ENCODE results near the gene PLEKHO2. TPM values are rescaled to one million over a fixed set of nuclear protein-coding genes. Genes with fewer than 3 reads are reported as not detected.

The PLEKHO2 gene
- total RNA-seq, 1 donor from 2014 or later: 18.0 TPM

- peak overlapping the region; percentile 22 for H3K27ac Mint-ChIP-seq (ENCODE audit: unreplicated experiment)
- no peak for DNase-seq
These were observed 2.3 kb downstream of the PLEKHO2 start for GRCh38 chr15:64843991-64844390.

DNA sequence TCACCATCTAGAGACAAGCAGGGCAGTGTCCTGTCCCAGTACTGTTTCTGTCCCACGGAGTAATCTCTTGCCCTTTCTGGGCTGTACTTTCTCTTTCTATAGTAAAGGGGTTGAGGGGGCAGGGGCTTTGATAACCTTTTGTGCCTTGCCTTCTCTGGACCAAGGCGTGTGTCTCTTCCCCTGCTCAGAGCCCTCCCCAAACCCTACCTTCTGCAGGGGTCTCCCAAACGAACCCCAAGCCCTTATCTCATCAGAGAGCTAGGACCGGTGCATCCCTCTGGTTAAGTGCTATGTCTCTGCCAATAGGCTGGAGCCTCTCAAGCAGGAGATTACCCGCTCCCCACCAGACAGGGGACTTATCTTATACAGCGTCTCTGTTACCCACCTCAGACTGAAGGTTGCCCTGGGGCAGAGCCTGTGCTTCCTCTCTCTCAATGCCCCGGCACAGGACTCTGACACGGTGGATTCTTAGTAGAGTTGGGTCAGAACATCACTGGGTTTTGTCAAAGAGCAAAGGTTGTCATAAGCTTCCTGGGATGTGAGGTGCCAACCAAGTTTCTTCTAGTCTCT lies 2.9 kb downstream of the PLEKHO2 start:
- H3K27ac Mint-ChIP-seq (ENCODE audit: unreplicated experiment): peak overlapping the region; percentile 79
- H3K4me1 Mint-ChIP-seq (ENCODE audit: low read depth, unreplicated experiment): peaks cover 25% of the 10 kb centered on the region
- H3K9me3 Mint-ChIP-seq (ENCODE audit: unreplicated experiment): peaks cover 14% of the 10 kb centered on the region
- H3K27me3 Mint-ChIP-seq (ENCODE audit: unreplicated experiment): peaks cover 14% of the 10 kb centered on the region
- TF ChIP-seq, protein P1, sequence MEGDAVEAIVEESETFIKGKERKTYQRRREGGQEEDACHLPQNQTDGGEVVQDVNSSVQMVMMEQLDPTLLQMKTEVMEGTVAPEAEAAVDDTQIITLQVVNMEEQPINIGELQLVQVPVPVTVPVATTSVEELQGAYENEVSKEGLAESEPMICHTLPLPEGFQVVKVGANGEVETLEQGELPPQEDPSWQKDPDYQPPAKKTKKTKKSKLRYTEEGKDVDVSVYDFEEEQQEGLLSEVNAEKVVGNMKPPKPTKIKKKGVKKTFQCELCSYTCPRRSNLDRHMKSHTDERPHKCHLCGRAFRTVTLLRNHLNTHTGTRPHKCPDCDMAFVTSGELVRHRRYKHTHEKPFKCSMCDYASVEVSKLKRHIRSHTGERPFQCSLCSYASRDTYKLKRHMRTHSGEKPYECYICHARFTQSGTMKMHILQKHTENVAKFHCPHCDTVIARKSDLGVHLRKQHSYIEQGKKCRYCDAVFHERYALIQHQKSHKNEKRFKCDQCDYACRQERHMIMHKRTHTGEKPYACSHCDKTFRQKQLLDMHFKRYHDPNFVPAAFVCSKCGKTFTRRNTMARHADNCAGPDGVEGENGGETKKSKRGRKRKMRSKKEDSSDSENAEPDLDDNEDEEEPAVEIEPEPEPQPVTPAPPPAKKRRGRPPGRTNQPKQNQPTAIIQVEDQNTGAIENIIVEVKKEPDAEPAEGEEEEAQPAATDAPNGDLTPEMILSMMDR (IDR thresholded peaks at IDR 0.05; ENCODE audit: partially characterized antibody, unreplicated experiment): no peak
- no peaks in the 10 kb centered on the region for H3K36me3 Mint-ChIP-seq (ENCODE audit: unreplicated experiment)
- H3K4me3 Mint-ChIP-seq (ENCODE audit: unreplicated experiment): peak overlapping the region; percentile 99
- no peak for DNase-seq

More at GRCh38 chr15:64843991-64844390, 2.3 kb downstream of the PLEKHO2 start:
- Mint-ChIP-seq H3K27me3 (ENCODE audit: unreplicated experiment) (peaks cover 17% of the 10 kb centered on the region), H3K4me3 (ENCODE audit: unreplicated experiment) (peak overlapping the region; percentile 99), H3K9me3 (ENCODE audit: unreplicated experiment) (peaks cover 14% of the 10 kb centered on the region), H3K36me3 (ENCODE audit: unreplicated experiment) (no peaks in the 10 kb centered on the region), H3K4me1 (ENCODE audit: low read depth, unreplicated experiment) (peaks cover 25% of the 10 kb centered on the region)
- TF ChIP-seq, protein P1 (IDR thresholded peaks at IDR 0.05; ENCODE audit: partially characterized antibody, unreplicated experiment): no peak

DNA sequence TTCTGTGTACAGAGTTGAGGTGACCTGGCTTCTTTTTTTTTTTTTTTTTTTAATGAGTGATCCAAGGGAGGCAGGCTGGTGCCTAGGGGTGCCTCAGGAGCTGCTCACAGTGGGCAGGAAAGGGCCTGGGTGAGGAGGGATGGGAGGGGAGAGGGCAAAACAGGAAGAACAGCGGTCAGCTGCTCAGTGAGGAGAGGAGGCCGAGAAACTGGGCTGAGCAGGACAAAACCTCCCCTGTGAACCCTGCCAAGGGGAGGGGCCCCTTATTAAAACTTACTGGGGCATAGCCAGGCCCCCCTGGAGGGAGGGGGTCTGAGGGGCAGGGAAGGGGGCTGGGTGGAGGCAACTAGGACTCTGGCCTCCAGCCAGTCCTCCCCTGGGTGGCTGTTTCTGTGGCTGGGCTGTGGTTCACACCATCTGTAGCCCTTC lies 3.5 kb downstream of the PLEKHO2 start:
- TF ChIP-seq, protein P1 (IDR thresholded peaks at IDR 0.05; ENCODE audit: partially characterized antibody, unreplicated experiment): no peak
- peak overlapping the region; percentile 79 for H3K27ac Mint-ChIP-seq (ENCODE audit: unreplicated experiment)
- H3K4me1 Mint-ChIP-seq (ENCODE audit: low read depth, unreplicated experiment): peaks cover 25% of the 10 kb centered on the region
- no peaks in the 10 kb centered on the region for H3K36me3 Mint-ChIP-seq (ENCODE audit: unreplicated experiment)
- peaks cover 11% of the 10 kb centered on the region for H3K27me3 Mint-ChIP-seq (ENCODE audit: unreplicated experiment)
- peak overlapping the region; percentile 99 for H3K4me3 Mint-ChIP-seq (ENCODE audit: unreplicated experiment)
- DNase-seq: no peak
- H3K9me3 Mint-ChIP-seq (ENCODE audit: unreplicated experiment): peaks cover 12% of the 10 kb centered on the region

GRCh38 chr15:64845831-64846595 lies 4.3 kb downstream of the PLEKHO2 start:
- Mint-ChIP-seq H3K27ac (ENCODE audit: unreplicated experiment) (no peak overlapping the region), H3K27me3 (ENCODE audit: unreplicated experiment) (peaks cover 6% of the 10 kb centered on the region), H3K36me3 (ENCODE audit: unreplicated experiment) (no peaks in the 10 kb centered on the region), H3K4me3 (ENCODE audit: unreplicated experiment) (peak overlapping the region; percentile 34), H3K9me3 (ENCODE audit: unreplicated experiment) (peaks cover 12% of the 10 kb centered on the region), H3K4me1 (ENCODE audit: low read depth, unreplicated experiment) (peaks cover 21% of the 10 kb centered on the region)
- no peak for DNase-seq
- TF ChIP-seq, protein P1 (IDR thresholded peaks at IDR 0.05; ENCODE audit: partially characterized antibody, unreplicated experiment): no peak

DNA sequence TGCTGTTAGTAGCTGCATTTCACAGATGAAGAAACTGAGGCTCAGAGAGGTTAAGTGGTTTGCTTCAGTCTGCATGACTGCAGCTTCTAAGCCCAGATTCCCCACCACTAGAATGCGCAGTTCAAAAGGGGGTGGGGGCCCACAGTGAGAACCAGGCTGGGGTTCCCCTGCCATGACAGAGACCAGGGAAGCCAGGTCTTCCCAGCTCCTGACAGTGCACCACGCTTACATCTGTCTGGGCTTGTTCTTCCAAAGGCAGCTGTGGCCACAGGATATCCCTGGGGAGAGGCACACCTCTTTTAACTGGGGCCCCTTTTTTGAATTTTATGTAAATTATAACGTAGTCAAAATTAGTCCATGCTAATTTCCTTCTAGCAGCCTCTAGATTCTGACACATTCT lies 5.3 kb downstream of the PLEKHO2 start:
- Mint-ChIP-seq H3K9me3 (ENCODE audit: unreplicated experiment) (peaks cover 12% of the 10 kb centered on the region), H3K27ac (ENCODE audit: unreplicated experiment) (no peak overlapping the region), H3K36me3 (ENCODE audit: unreplicated experiment) (no peaks in the 10 kb centered on the region), H3K4me1 (ENCODE audit: low read depth, unreplicated experiment) (peaks cover 21% of the 10 kb centered on the region), H3K4me3 (ENCODE audit: unreplicated experiment) (no peak overlapping the region), H3K27me3 (ENCODE audit: unreplicated experiment) (peaks cover 5% of the 10 kb centered on the region)
- TF ChIP-seq, protein P1 (IDR thresholded peaks at IDR 0.05; ENCODE audit: partially characterized antibody, unreplicated experiment): no peak
- DNase-seq: no peak
